WTC11 (cell line): ENCODE results near the gene BTBD9.

Experiments
- ATF3 ChIP-seq: sonication (generic); formaldehyde crosslinking; conservative IDR thresholded peaks from 2 replicates; pipeline ENCODE4 v1.8.1; 2022; ENCODE audit warnings: mild to moderate bottlenecking, missing genetic modification reagents
- CTCF ChIP-seq: fragments of 200-600 bp; IDR thresholded peaks from 2 replicates; pipeline ENCODE4 v1.8.0; 2022; ENCODE audit warnings: antibody characterized with exemption
- ELF4 ChIP-seq: sonication (generic); formaldehyde crosslinking; IDR thresholded peaks from 2 replicates; pipeline ENCODE4 v1.8.1; 2022; ENCODE audit warnings: low read depth, mild to moderate bottlenecking, moderate library complexity, missing genetic modification reagents
- PRRX2 ChIP-seq: fragments of 250-450 bp; sonication (Bioruptor Pico); IDR thresholded peaks from 2 replicates; pipeline ENCODE4 v1.8.0; 2021; ENCODE audit warnings: mild to moderate bottlenecking
- SP1 ChIP-seq: sonication (generic); formaldehyde crosslinking; conservative IDR thresholded peaks from 2 replicates; pipeline ENCODE4 v1.8.1; 2022; ENCODE audit warnings: missing genetic modification reagents
- ZBTB21 ChIP-seq: sonication (generic); formaldehyde crosslinking; IDR thresholded peaks from 2 replicates; pipeline ENCODE4 v1.8.1; 2023; ENCODE audit warnings: mild to moderate bottlenecking, missing genetic modification reagents, borderline replicate concordance

- TF ChIP-seq ATF3 (no peak), PRRX2 (CRISPR knock-in tag) (no peak), CTCF (no peak), ZBTB21 (CRISPR knock-in tag) (no peak), SP1 (CRISPR knock-in tag) (no peak), ELF4 (CRISPR knock-in tag) (no peak)
Measured at GRCh38 chr6:38225766-38226165, 414.0 kb downstream of the BTBD9 start.
